Lung microvascular endothelial cell (primary cell): ENCODE data around the gene GPR39. TPM values are rescaled to one million over a fixed set of nuclear protein-coding genes. Genes with fewer than 3 reads are reported as not detected.
"Not testable (repeated sequence)": the region's sequence is repeated elsewhere in the genome, so short reads cannot be mapped to it uniquely, and the experiment has no call there.

Experiments
- DNase-seq, 2 donors: peaks; one replicate each; pipeline versions ENCODE4 v3.0.0 to v3.0.0-alpha.2; 2010; ENCODE audit warnings: low read depth in 2 of 2
- total RNA-seq: library from RNA; depleted of rRNA; stranded (reverse); fragments of >200 nt; gene quantifications from 2 replicates; pipeline ENCODE4 v1.2.1, GENCODE V29; 2014

Gene GPR39
- total RNA-seq, 1 donor from 2014 or later, result 0.20 TPM

GRCh38 chr2:132489150-132489549 is 72.5 kb downstream of the GPR39 start:
- peak in 1 of 2 donors; percentile 22 for DNase-seq

GRCh38 chr2:132495881-132496280 is 79.3 kb downstream of the GPR39 start:
- DNase-seq, result no peak

- no peak for DNase-seq
Measured at GRCh38 chr2:132496555-132496954, 80.0 kb downstream of the GPR39 start.

- DNase-seq, result no peak
Measured at GRCh38 chr2:132497591-132497990, 81.0 kb downstream of the GPR39 start.

GRCh38 chr2:132503701-132504100 is 87.1 kb downstream of the GPR39 start:
- DNase-seq, result no peak

- DNase-seq, result no peak
Measured at GRCh38 chr2:132515010-132515409, 98.4 kb downstream of the GPR39 start.

GRCh38 chr2:132517386-132517785 is 100.8 kb downstream of the GPR39 start:
- no peak for DNase-seq

- DNase-seq, result no peak
Measured at GRCh38 chr2:132518302-132518701, 101.7 kb downstream of the GPR39 start.

- DNase-seq, result no peak
Measured at GRCh38 chr2:132519566-132519965, 103.0 kb downstream of the GPR39 start.

- DNase-seq, result no peak
Measured at GRCh38 chr2:132521341-132521740, 104.7 kb downstream of the GPR39 start.

GRCh38 chr2:132522901-132523300 is 106.3 kb downstream of the GPR39 start:
- no peak for DNase-seq

GRCh38 chr2:132537061-132537460 is 120.5 kb downstream of the GPR39 start:
- not testable (repeated sequence) for DNase-seq

- no peak for DNase-seq
Measured at GRCh38 chr2:132538331-132538855, 121.8 kb downstream of the GPR39 start.

- no peak for DNase-seq
Measured at GRCh38 chr2:132540166-132540565, 123.6 kb downstream of the GPR39 start.

GRCh38 chr2:132542953-132543569 is 126.5 kb downstream of the GPR39 start:
- DNase-seq, result peak; percentile 1 to 27

- DNase-seq, result no peak
Measured at GRCh38 chr2:132544006-132544630, 127.5 kb downstream of the GPR39 start.

- DNase-seq, result peak; percentile 65 to 76
Measured at GRCh38 chr2:132547090-132547687, 130.6 kb downstream of the GPR39 start.

- no peak for DNase-seq
Measured at GRCh38 chr2:132549935-132550670, 133.5 kb downstream of the GPR39 start.

- no peak for DNase-seq
Measured at GRCh38 chr2:132550946-132551345, 134.3 kb downstream of the GPR39 start.

- DNase-seq, result no peak
Measured at GRCh38 chr2:132557694-132558093, 141.1 kb downstream of the GPR39 start.

GRCh38 chr2:132559326-132559725 is 142.7 kb downstream of the GPR39 start:
- no peak for DNase-seq

GRCh38 chr2:132559921-132560320 is 143.3 kb downstream of the GPR39 start:
- no peak for DNase-seq
